Measurements from ENCODE around the gene ZNF362. TPM values are rescaled to one million over a fixed set of nuclear protein-coding genes. Genes with fewer than 3 reads are reported as not detected.

Gene ZNF362
- total and polyA plus RNA-seq, 10 of the 15 experiments (the other 5 are each of a cell fraction or from before 2014, with no cell fraction given): 0.74 to 22.8 (median 7.4) TPM

DNA sequence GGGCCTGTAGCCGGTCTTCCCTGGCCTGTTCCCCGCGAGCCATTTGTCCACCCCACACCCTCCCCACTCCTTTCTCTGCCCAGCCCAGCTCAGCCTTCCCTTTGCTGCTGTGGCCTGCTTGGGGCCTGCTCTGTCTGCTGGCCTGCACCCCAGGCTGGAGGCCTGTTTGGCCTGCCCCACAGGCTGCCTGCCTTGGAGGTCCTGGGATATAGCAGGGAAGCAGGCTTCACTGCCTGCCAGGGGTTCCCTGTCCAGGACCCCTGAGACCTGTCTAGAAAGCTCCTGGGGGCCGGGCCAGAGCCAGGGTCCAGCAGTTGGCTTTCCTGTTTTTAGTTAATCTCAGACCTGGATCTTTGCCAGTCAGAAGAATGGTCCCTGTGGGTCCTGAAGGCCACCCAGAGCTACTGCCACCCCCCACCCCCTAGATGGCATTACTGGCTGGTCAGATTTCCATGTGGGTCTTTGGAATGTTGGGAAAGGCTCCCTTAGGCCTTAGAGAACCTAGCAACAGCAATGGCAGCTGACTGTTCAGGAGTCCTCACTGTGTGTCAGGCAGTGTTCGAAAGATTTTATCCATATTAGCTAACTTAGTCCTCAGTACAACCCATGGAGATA is 7.7 kb downstream of the ZNF362 start:
- Histone ChIP-seq H3K9ac (ENCODE audit: control insufficient read depth, insufficient read depth, low read length) (no peak overlapping the region), H3K36me3 (ENCODE audit: control insufficient read depth in 2 of 2, insufficient read depth in 2 of 2, low read length in 1 of 2) (no peaks in the 10 kb centered on the region), H3K4me2 (ENCODE audit: control insufficient read depth, insufficient read depth) (no peak overlapping the region), H3K9me3 (replicated peaks; ENCODE audit: control insufficient read depth, insufficient read depth, low read length) (no peaks in the 10 kb centered on the region), H3K4me1 (ENCODE audit: control insufficient read depth, insufficient read depth, low read length) (peaks cover 19% of the 10 kb centered on the region), H3K79me2 (ENCODE audit: control insufficient read depth, insufficient read depth, low read length) (peaks cover 7% of the 10 kb centered on the region), H2AFZ (ENCODE audit: control insufficient read depth, low read depth, low read length) (no peak overlapping the region), H3K4me3 (no peak overlapping the region), H4K20me1 (ENCODE audit: control insufficient read depth, insufficient read depth) (no peaks in the 10 kb centered on the region; the same call in 1 of the 2 replicates), H3K27me3 (replicated peaks in 1 of 2; ENCODE audit: control insufficient read depth in 2 of 2, insufficient read depth in 2 of 2, low read length in 1 of 2) (no peaks in the 10 kb centered on the region), H3K27ac (ENCODE audit: control insufficient read depth, insufficient read depth) (no peak overlapping the region)
- 81% methylated on average over 5 of the region's 5 CpGs for WGBS (ENCODE audit: insufficient coverage, insufficient replicate concordance, low lambda C conversion rate, missing lambda C conversion rate)
- DNase-seq (ENCODE audit: low read depth, low spot score) (no peak), ATAC-seq (no peak), FAIRE-seq (no peak)
- CTCF ChIA-PET: interaction anchor here (1.2 kb wide), 1 partner anchor 31 kb away, joined by 4 read pairs; no protein-coding TSS in a partner anchor
- SMC1A ChIA-PET (ENCODE audit: uncharacterized antibody, unreplicated experiment): no interaction called here
- no peak for TF ChIP-seq WRNIP1 (IDR thresholded peaks at IDR 0.05; ENCODE audit: borderline replicate concordance, low read depth, low read length)
- RAD21 ChIA-PET (ENCODE audit: unreplicated experiment): no interaction called here
- POLR2A ChIA-PET: no interaction called here
- in situ Hi-C loops (cut with MboI) (no loop called here), intact Hi-C loops (cut with micrococcal nuclease; ENCODE audit: unreplicated experiment) (no loop called here)
- no TSS peak for BruUV-seq (replicated peaks)

DNA sequence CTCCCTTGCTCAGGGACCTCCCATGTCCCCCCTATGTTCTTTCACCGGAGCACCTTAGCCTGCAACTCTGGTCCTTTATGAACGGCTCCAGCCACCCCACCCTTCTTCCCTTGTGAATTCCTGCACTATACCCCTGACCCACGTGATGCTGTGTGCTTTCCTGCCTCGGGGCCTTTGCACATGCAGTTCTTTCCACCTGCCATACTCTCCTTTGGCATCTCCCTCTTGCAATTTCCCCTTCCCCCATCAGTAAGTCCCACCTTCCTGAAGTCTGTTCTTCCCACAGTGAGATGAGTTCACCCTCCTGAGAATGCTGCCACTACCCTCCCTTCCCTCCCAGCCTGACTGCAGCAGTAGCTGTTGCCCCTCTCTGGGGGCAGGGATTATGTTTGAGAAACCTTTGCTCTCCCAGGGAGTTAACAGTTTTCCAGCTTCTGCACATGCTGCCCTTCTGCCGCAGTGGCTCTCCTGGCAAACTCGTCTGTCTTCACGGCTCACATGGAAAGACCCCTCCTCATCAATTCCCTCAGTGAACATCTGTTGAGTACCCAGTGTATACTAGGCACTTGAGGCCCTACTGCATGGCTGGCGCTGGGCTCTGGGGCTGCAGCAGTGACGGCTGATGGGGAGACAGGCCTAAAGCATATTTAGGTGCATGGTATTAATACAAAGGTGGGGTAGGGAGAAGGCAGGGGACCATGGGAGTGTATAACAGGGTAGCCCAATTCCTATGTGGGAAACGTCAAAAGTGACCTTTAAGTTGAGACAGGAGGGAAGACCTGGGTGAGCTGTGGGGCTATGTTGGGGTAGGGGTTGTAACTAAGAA is 9.7 kb downstream of the ZNF362 start:
- POLR2A ChIA-PET: no interaction called here
- RAD21 ChIA-PET (ENCODE audit: unreplicated experiment): no interaction called here
- in situ Hi-C loops (cut with MboI) (no loop called here), intact Hi-C loops (cut with micrococcal nuclease; ENCODE audit: unreplicated experiment) (no loop called here)
- Histone ChIP-seq H2AFZ (ENCODE audit: control insufficient read depth, low read depth, low read length) (no peak overlapping the region), H3K4me1 (ENCODE audit: control insufficient read depth, insufficient read depth, low read length) (no peaks in the 10 kb centered on the region), H3K36me3 (ENCODE audit: control insufficient read depth in 2 of 2, insufficient read depth in 2 of 2, low read length in 1 of 2) (no peaks in the 10 kb centered on the region), H3K79me2 (ENCODE audit: control insufficient read depth, insufficient read depth, low read length) (no peaks in the 10 kb centered on the region; the same call in 1 of the 2 replicates), H3K27ac (ENCODE audit: control insufficient read depth, insufficient read depth) (no peak overlapping the region), H3K4me2 (ENCODE audit: control insufficient read depth, insufficient read depth) (no peak overlapping the region), H3K9me3 (replicated peaks; ENCODE audit: control insufficient read depth, insufficient read depth, low read length) (no peaks in the 10 kb centered on the region), H3K4me3 (no peak overlapping the region), H4K20me1 (ENCODE audit: control insufficient read depth, insufficient read depth) (no peaks in the 10 kb centered on the region; the same call in 1 of the 2 replicates), H3K9ac (ENCODE audit: control insufficient read depth, insufficient read depth, low read length) (no peak overlapping the region), H3K27me3 (replicated peaks in 1 of 2; ENCODE audit: control insufficient read depth in 2 of 2, insufficient read depth in 2 of 2, low read length in 1 of 2) (no peaks in the 10 kb centered on the region)
- FAIRE-seq (no peak), ATAC-seq (no peak), DNase-seq (ENCODE audit: low read depth, low spot score) (no peak)
- CTCF ChIA-PET: no interaction called here
- SMC1A ChIA-PET (ENCODE audit: uncharacterized antibody, unreplicated experiment): no interaction called here
- BruUV-seq (replicated peaks): no TSS peak
- WGBS (ENCODE audit: insufficient coverage, insufficient replicate concordance, low lambda C conversion rate, missing lambda C conversion rate): 41% methylated on average over 10 of the region's 10 CpGs
- no peak for TF ChIP-seq NR2F1 (conservative IDR thresholded peaks at IDR 0.05)
- no peak for TF ChIP-seq NBN (IDR thresholded peaks at IDR 0.05)
- TF ChIP-seq, protein P1, sequence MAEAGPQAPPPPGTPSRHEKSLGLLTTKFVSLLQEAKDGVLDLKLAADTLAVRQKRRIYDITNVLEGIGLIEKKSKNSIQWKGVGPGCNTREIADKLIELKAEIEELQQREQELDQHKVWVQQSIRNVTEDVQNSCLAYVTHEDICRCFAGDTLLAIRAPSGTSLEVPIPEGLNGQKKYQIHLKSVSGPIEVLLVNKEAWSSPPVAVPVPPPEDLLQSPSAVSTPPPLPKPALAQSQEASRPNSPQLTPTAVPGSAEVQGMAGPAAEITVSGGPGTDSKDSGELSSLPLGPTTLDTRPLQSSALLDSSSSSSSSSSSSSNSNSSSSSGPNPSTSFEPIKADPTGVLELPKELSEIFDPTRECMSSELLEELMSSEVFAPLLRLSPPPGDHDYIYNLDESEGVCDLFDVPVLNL (IDR thresholded peaks at IDR 0.05; ENCODE audit: low read depth, low read length): no peak
- TF ChIP-seq CBX3 (IDR thresholded peaks at IDR 0.05; ENCODE audit: borderline replicate concordance, low read depth): no peak
- TF ChIP-seq, protein P2, sequence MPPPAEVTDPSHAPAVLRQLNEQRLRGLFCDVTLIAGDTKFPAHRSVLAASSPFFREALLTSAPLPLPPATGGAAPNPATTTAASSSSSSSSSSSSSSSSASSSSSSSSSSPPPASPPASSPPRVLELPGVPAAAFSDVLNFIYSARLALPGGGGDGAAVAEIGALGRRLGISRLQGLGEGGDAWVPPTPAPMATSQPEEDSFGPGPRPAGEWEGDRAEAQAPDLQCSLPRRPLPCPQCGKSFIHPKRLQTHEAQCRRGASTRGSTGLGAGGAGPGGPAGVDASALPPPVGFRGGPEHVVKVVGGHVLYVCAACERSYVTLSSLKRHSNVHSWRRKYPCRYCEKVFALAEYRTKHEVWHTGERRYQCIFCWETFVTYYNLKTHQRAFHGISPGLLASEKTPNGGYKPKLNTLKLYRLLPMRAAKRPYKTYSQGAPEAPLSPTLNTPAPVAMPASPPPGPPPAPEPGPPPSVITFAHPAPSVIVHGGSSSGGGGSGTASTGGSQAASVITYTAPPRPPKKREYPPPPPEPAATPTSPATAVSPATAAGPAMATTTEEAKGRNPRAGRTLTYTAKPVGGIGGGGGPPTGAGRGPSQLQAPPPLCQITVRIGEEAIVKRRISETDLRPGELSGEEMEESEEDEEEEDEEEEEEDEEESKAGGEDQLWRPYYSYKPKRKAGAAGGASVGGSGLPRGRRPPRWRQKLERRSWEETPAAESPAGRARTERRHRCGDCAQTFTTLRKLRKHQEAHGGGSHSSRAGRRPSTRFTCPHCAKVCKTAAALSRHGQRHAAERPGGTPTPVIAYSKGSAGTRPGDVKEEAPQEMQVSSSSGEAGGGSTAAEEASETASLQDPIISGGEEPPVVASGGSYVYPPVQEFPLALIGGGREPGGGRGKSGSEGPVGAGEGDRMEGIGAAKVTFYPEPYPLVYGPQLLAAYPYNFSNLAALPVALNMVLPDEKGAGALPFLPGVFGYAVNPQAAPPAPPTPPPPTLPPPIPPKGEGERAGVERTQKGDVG (CRISPR knock-in tag; IDR thresholded peaks at IDR 0.05): no peak
- TF ChIP-seq HDGF (IDR thresholded peaks at IDR 0.05): no peak
- TF ChIP-seq EZH2 (IDR thresholded peaks at IDR 0.05; ENCODE audit: borderline replicate concordance, control insufficient read depth, low read depth, low read length): no peak
- no peak for TF ChIP-seq SUZ12 (IDR thresholded peaks at IDR 0.05; ENCODE audit: unreplicated experiment)

All from GM12878 (cell line).